ENCODE measurements around the gene SIAH2. TPM values are rescaled to one million over a fixed set of nuclear protein-coding genes. Genes with fewer than 3 reads are reported as not detected.

The SIAH2 gene
- total and polyA plus RNA-seq, 2 of the 8 experiments (the other 6 are each of a cell fraction or from before 2014, with no cell fraction given), result 23.9 to 34.2 TPM

DNA sequence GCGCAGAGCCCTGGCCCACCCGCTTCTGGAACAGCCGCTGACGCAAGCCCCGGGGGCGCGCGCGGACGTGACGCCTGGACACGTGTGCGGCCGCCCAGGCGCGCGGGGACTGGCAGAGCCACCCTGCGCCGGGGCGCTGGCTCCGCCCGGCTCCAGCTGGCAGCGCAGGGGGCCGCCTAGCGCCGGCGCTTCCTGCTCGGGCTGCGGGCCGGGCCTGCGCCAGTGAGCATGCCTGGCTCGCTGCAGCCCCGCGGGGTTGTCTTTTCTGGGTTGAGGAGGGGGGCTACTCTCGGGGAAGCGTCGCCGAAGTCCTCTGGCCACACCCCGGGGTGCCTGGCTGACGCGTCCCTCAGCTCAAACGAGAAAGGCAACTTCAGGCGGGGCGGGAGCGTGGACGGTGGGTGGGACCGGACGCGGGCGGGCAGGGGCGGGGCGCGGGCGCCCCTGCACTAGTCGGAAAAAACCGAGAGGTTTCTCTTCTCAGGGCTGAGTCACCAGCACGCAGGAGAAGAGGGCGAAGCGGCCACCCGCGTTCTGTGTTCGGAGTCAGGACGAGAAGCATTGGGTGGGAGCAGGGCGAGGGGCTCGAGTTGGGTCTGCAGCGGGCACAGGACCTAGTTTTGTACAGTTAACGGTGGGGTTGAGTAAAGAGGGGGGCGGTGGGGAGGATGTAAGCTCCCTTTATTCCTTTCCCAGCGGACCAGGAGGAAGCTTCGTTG, at the start of gene SIAH2 (continued):
- TF ChIP-seq, protein P1, sequence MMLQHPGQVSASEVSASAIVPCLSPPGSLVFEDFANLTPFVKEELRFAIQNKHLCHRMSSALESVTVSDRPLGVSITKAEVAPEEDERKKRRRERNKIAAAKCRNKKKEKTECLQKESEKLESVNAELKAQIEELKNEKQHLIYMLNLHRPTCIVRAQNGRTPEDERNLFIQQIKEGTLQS (IDR thresholded peaks at IDR 0.05; ENCODE audit: insufficient read depth, low read depth, low read length), result no peak
- no peak for TF ChIP-seq FOSL1 (IDR thresholded peaks at IDR 0.05; ENCODE audit: insufficient read depth, low read depth, low read length)
- no peak for TF ChIP-seq RFX5 (IDR thresholded peaks at IDR 0.05; ENCODE audit: borderline replicate concordance, low read depth, low read length)
- TF ChIP-seq, protein P2, sequence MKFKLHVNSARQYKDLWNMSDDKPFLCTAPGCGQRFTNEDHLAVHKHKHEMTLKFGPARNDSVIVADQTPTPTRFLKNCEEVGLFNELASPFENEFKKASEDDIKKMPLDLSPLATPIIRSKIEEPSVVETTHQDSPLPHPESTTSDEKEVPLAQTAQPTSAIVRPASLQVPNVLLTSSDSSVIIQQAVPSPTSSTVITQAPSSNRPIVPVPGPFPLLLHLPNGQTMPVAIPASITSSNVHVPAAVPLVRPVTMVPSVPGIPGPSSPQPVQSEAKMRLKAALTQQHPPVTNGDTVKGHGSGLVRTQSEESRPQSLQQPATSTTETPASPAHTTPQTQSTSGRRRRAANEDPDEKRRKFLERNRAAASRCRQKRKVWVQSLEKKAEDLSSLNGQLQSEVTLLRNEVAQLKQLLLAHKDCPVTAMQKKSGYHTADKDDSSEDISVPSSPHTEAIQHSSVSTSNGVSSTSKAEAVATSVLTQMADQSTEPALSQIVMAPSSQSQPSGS (IDR thresholded peaks at IDR 0.05; ENCODE audit: low read length), result no peak
- peak; percentile 80 for TF ChIP-seq KDM4A (IDR thresholded peaks at IDR 0.05; ENCODE audit: low read depth, low read length, severe bottlenecking)
- TF ChIP-seq HDAC2 (IDR thresholded peaks at IDR 0.05; ENCODE audit: borderline replicate concordance in 1 of 2, low read depth in 2 of 2, low read length in 2 of 2), result peak in 1 of 2 experiments; percentile 65; a peak in 1 of 4 replicates
- no peak for TF ChIP-seq JUND (IDR thresholded peaks at IDR 0.05; ENCODE audit: low read length)
- no peak for TF ChIP-seq POLR2A (IDR thresholded peaks at IDR 0.05; ENCODE audit: control extremely low read depth in 1 of 2, low read depth in 2 of 2, low read length in 2 of 2)
- TF ChIP-seq RXRA (IDR thresholded peaks at IDR 0.05; ENCODE audit: insufficient read depth, low read depth, low read length), result 0 out of 2 replicates have a peak, but pooled peaks have one; percentile 35
- no peak for TF ChIP-seq EZH2 (IDR thresholded peaks at IDR 0.05; ENCODE audit: low read depth, low read length, severe bottlenecking)
- no peak for TF ChIP-seq RNF2 (IDR thresholded peaks at IDR 0.05; ENCODE audit: borderline replicate concordance, low read depth, low read length, missing control alignments, poor library complexity, severe bottlenecking)
- no peak for TF ChIP-seq SIRT6 (IDR thresholded peaks at IDR 0.05; ENCODE audit: low read length)
- TF ChIP-seq RAD21 (IDR thresholded peaks at IDR 0.05 in 1 of 2, conservative IDR thresholded peaks at IDR 0.05 in 1 of 2; ENCODE audit: low read depth in 2 of 2, low read length in 2 of 2), result no peak
- no peak for TF ChIP-seq MAFK (IDR thresholded peaks at IDR 0.05; ENCODE audit: low read depth, low read length)
- peak; percentile 56; the same call in 1 of the 2 replicates for TF ChIP-seq KDM1A (IDR thresholded peaks at IDR 0.05; ENCODE audit: borderline replicate concordance, low read length)
- no peak for TF ChIP-seq TBP (IDR thresholded peaks at IDR 0.05; ENCODE audit: low read depth, low read length)
- TF ChIP-seq CEBPB (IDR thresholded peaks at IDR 0.05; ENCODE audit: low read depth, low read length), result 0 out of 2 replicates have a peak, but pooled peaks have one; percentile 18
- no peak for TF ChIP-seq SIX5 (IDR thresholded peaks at IDR 0.05; ENCODE audit: low read depth, low read length)
- no peak for TF ChIP-seq SP2 (IDR thresholded peaks at IDR 0.05; ENCODE audit: low read length)
- no peak for TF ChIP-seq SRF (IDR thresholded peaks at IDR 0.05; ENCODE audit: low read depth, low read length)
- TF ChIP-seq ASH2L (IDR thresholded peaks at IDR 0.05; ENCODE audit: low read length), result peak; percentile 76
- no peak for TF ChIP-seq NRF1 (IDR thresholded peaks at IDR 0.05; ENCODE audit: low read depth, low read length)
